ENCODE measurements around the gene KRTAP1-5.

GRCh38 chr17:40992666-40993065 is 34.3 kb downstream of the KRTAP1-5 start:
- no peak for TF ChIP-seq CTCF (IDR thresholded peaks at IDR 0.05; ENCODE audit: insufficient read depth, low read depth, low read length)
- TF ChIP-seq EZH2 (IDR thresholded peaks at IDR 0.05; ENCODE audit: insufficient read depth, low read length), result no peak
